Stimulated activated naive CD4-positive, alpha-beta T cell treated with Interleukin-2 at 50 U/mL for 16 hours (primary cell): ENCODE data around the gene KRT76.

Experiments
- DNase-seq: peaks from one replicate; lab custom pipeline; 2025; lab: John Stamatoyannopoulos, UW

Gene KRT76

DNA sequence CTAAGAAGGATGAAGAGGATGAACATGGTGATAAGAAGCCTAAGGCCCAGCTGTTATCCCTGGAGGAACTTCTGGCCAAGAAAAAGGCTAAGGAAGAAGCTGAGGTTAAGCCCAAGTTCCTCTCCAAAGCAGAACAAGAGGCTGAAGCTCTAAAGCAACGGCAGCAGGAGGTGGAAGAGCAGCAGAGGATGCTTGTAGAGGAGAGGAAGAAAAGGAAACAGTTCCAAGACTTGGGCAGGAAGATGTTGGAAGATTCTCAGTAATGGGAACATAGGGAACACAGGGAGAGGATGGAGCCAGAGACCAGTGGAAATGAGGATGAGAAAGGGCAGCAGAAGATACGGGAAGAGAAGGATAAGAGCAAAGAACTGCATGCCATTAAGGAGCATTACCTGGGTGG is 46.4 kb downstream of the KRT76 start:
- DNase-seq: no peak

DNA sequence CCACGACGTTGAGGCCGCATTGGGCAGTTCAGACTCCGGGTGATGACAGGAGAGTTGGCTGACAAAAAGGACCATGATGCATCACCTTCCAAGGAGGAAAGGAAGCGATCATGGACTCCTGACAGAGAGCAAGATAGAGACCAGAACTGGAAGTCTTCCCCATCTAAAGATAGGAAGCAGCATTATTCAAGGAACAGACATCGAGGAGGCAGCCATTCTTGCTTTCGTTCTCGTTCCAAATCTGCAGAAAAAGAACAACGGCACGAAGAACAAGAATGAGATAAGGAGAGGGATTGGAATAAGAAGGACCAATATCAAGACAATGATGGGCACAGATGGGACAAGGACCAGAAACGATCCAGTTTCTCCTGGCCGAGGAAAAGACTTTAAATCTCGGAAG is 46.8 kb downstream of the KRT76 start:
- no peak for DNase-seq

DNA sequence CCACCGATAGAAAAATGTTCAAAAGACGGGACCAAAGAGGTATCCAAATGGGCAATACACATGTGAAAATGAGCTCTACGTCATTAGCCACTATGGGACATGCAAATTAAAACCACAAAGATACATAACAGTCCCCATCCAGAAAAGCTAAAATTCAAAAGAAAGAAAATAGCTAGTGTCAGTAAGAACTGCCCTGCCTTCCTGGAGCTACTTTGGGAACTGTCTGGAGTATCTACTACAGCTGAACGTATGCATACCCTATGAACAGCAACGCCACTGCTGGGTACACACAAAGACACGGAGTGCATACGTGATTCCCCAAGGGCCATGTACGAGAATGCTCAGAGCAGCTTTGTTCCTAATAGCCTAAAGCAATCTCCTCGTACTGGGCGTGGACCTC is 48.0 kb downstream of the KRT76 start:
- no peak for DNase-seq

DNA sequence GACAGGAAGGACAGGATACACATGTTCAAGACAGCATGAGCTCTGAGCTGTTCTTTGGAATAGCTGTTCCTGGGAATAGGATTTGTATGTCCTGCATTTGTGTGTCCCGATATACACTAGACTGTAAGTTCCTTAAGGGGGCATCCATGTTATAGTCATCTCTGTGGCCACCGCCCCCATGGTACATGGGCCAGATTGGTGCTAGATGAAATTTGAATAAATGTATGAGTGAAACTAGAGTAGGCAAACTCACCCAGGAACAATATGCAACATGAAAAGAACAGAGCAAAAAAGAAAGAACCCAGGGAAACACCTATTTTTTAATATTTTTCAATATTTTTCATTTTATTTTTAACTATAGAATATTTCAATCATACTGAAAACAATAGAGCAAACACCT is 48.8 kb downstream of the KRT76 start:
- no peak for DNase-seq

DNA sequence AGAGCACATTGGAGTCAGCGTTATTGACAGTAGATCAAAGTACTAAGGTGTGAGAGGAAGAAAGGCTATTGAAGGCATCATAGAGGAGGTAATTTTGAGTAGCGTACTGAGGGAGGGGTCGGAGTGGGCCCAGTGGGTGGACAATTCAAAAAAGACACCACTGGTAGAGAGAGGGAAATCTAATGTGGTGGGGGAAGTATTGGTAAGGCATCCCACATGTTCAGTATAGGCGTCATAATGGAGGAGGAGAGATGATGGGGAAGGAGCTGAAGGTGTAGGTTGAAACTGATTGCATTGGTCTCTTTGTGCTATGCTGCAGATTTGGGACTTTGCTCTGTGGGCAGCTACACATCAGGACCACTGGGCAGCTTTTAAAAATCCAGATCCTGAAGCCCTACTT is 50.1 kb downstream of the KRT76 start:
- no peak for DNase-seq

DNA sequence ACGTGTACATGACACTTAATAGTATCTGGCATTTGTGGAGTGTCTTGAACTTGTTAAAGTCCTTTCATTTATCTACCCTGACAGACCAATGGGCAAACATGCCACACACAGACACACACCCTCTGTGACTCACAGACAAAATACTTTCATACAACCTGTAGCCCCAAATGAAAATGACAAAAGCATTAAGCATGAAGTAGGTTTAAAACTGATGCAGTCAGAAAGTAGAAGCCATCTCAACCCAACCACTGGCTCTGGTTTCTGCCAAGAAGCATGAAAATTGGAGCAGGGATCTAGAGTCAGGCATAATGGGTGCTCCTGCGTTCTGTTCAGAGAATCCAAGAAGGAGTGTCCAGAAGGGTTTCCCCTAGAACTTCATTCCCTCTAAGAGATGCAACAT is 50.7 kb downstream of the KRT76 start:
- DNase-seq: no peak

DNA sequence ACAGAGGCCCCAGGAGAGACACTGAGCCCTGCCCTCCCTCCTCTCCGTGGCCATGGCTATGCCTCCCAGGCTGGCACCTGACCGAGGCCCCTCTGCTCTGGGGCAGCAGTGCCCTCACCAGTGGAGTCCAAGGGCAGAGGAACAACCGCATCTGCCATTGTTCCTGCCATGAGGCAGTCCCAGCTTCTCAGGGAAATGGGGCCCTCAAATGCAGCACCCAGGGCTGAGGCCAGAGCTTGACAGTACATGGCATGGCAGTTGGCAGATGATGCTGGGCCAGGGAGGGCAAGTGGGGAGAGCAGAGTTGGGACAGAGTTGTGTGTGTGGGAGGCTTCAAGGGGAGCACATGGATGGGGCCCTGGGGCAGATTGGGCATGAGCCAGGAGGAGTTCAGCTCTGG is 52.8 kb downstream of the KRT76 start:
- DNase-seq: no peak

DNA sequence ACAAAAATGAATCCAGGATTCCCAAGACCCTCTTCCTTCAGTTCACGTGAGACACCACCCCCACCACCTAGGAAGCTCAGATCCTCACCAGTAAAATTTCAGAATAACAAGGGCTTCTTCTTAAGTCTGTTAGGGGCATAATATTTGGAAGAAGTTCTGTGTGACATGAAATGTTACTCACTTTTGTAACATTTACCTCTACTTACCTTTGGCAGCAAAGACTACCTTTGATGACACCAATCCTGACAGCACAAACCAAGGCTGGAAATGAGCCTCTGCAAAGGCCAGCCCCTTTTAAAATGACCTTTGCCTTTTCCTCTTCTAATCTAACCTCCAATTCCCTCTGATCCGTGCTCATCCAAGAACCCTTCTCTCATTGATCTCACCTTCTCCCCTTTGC is 54.5 kb downstream of the KRT76 start:
- no peak for DNase-seq

DNA sequence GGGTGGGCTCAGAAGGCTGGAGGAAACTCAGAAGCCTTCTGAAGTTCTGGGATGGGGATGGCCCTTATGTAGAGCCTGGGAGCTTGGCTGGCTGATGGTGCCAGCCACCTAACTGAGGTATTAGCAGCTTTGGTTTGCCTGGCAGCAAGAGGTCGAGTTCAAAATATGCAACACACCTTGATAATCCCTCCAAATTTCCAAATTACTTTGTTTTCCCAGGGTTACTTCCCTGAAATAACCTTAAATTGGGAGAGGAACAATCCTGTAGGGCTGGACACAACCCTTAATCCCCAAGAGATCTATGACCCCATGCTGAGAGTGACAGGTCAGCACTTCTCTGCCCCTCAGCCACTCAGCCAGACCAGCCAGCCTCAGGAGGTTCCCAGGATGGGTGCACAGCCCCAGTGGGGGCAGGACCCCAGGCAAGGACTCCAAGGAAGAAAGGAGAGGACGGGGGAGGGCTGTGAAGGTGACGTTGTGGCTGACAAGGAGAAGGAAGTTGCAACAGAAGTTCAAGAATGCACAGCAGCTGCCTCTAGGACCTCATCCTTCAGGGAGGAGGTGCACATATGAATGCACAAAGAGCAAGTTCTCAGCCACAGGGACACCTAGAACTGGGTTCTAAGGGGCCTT is 55.2 kb downstream of the KRT76 start:
- no peak for DNase-seq

DNA sequence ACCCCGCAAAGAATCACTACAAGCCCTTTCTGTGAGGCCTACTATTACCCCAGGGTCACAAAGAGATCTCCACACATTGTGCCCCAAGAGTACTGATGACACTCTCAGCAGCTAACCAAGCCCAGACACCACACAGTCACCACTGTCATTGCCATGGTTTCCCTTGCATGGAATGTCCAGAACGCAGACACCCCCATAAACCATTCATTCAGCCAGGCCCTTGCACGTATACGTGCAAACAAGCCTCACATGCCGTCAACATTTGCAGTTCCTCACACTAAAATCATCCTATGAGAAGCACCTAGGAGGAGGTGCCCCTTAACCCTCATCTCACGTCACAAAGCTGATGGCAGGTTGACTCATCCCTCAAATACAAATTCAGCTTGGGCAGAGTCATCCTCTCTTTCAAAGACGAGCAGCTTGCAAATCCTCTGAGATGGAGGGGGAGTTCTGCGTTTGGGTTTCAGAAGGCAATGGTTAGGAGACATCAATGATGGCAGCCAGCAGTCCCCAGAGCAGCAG is 56.7 kb downstream of the KRT76 start:
- DNase-seq: no peak
